Karpas-422 (cell line): Measurements from ENCODE around the gene TMIGD2. TPM values are rescaled to one million over a fixed set of nuclear protein-coding genes. Genes with fewer than 3 reads are reported as not detected.
"Not testable (repeated sequence)": the region's sequence is repeated elsewhere in the genome, so short reads cannot be mapped to it uniquely, and the experiment has no call there.

Experiments used
- DNase-seq: peaks from one replicate; pipeline ENCODE4 v3.0.0-alpha.2; 2015
- H2AFZ ChIP-seq: fragments of 200-600 bp; sonication (generic); 2 replicates; pipeline ENCODE4 v1.6.1; 2014; ENCODE audit warnings: antibody characterized with exemption, low read length, mixed read lengths
- H3K27ac ChIP-seq: fragments of 200-600 bp; sonication (generic); 2 replicates; pipeline ENCODE4 v1.5.1; 2014; ENCODE audit warnings: mild to moderate bottlenecking, low read length, moderate library complexity
- H3K27me3 ChIP-seq: fragments of 200-600 bp; sonication (generic); 2 replicates; pipeline ENCODE4 v1.6.1; 2014; ENCODE audit warnings: low read length, mixed read lengths
- H3K36me3 ChIP-seq: fragments of 200-600 bp; sonication (generic); 2 replicates; pipeline ENCODE4 v1.6.1; 2014; ENCODE audit warnings: low read length, mixed read lengths; ENCODE audit not compliant: insufficient read depth
- H3K4me1 ChIP-seq: fragments of 200-600 bp; sonication (generic); 2 replicates; pipeline ENCODE4 v1.6.1; 2014; ENCODE audit warnings: mild to moderate bottlenecking, low read length, mixed read lengths
- H3K4me2 ChIP-seq: fragments of 200-600 bp; sonication (generic); 2 replicates; pipeline ENCODE4 v1.6.1; 2014; ENCODE audit warnings: low read length, low read depth, mild to moderate bottlenecking; ENCODE audit not compliant: poor library complexity, severe bottlenecking
- H3K4me3 ChIP-seq: fragments of 200-600 bp; sonication (generic); 2 replicates; pipeline ENCODE4 v1.5.1; 2014; ENCODE audit warnings: mild to moderate bottlenecking, antibody characterized with exemption, low read length, mixed read lengths
- H3K79me2 ChIP-seq: fragments of 200-600 bp; sonication (generic); 2 replicates; pipeline ENCODE4 v1.6.1; 2014; ENCODE audit warnings: mild to moderate bottlenecking, low read length, mixed read lengths
- H3K9ac ChIP-seq: fragments of 200-600 bp; sonication (generic); 2 replicates; pipeline ENCODE4 v1.6.0; 2014; ENCODE audit warnings: low read length
- H3K9me2 ChIP-seq: fragments of 200-600 bp; sonication (generic), shearing (Covaris generic); replicated peaks from 2 replicates; pipeline ENCODE4 v1.6.0; 2014; ENCODE audit warnings: mild to moderate bottlenecking, low read length, moderate library complexity; ENCODE audit not compliant: insufficient read depth
- H3K9me3 ChIP-seq: fragments of 300-700, 200-600 bp; sonication (generic); 2 replicates; pipeline ENCODE4 v1.6.1; 2014; ENCODE audit warnings: low read length, mixed read lengths
- H4K20me1 ChIP-seq: fragments of 200-600 bp; sonication (generic); 2 replicates; pipeline ENCODE4 v1.6.1; 2014; ENCODE audit warnings: mild to moderate bottlenecking, antibody characterized with exemption, low read length, low read depth; ENCODE audit not compliant: insufficient read depth
- total RNA-seq: library from RNA; depleted of rRNA; stranded (reverse); fragments of >200 nt; shearing (Covaris generic); gene quantifications from 2 replicates; pipeline ENCODE4 v1.2.3, GENCODE V29; 2014; ENCODE audit warnings: low replicate concordance

Gene TMIGD2
- total RNA-seq, 1 experiment from 2014 or later: not detected

- Histone ChIP-seq H3K79me2 (no peaks in the 10 kb centered on the region), H3K9ac (no peak overlapping the region), H2AFZ (no peak overlapping the region), H3K4me2 (no peak overlapping the region), H3K9me2 (no peaks in the 10 kb centered on the region), H3K9me3 (no peaks in the 10 kb centered on the region), H3K36me3 (no peaks in the 10 kb centered on the region), H3K27ac (no peak overlapping the region), H3K27me3 (no peaks in the 10 kb centered on the region), H4K20me1 (no peaks in the 10 kb centered on the region), H3K4me1 (no peaks in the 10 kb centered on the region), H3K4me3 (no peak overlapping the region)
- no peak for DNase-seq
Measured at GRCh38 chr19:4279267-4279529, 23.0 kb downstream of the TMIGD2 start.

GRCh38 chr19:4278419-4279266, 23.5 kb downstream of the TMIGD2 start, which contains the start of gene SHD:
TSS of gene SHD (plus strand) at chr19:4279266. CDS start at chr19:4280064, 798 bp downstream.
- H3K9me3 ChIP-seq: no peaks in the 10 kb centered on the region
- no peaks in the 10 kb centered on the region for H3K27me3 ChIP-seq
- H3K4me3 ChIP-seq: no peak within 1 kb of the TSS
- H3K79me2 ChIP-seq: no peaks in the 10 kb centered on the region
- no peak within 1 kb of the TSS for H3K27ac ChIP-seq
- H3K9me2 ChIP-seq: no peaks in the 10 kb centered on the region
- peak; percentile 31 for DNase-seq
- H3K4me1 ChIP-seq: no peaks in the 10 kb centered on the region
- H2AFZ ChIP-seq: no peak within 1 kb of the TSS
- no peaks in the 10 kb centered on the region for H3K36me3 ChIP-seq
- no peaks in the 10 kb centered on the region for H4K20me1 ChIP-seq
- no peak within 1 kb of the TSS for H3K4me2 ChIP-seq
- H3K9ac ChIP-seq: no peak within 1 kb of the TSS

- Histone ChIP-seq H3K9me3 (no peaks in the 10 kb centered on the region), H3K4me1 (no peaks in the 10 kb centered on the region), H4K20me1 (no peaks in the 10 kb centered on the region), H2AFZ (no peak overlapping the region), H3K36me3 (no peaks in the 10 kb centered on the region), H3K4me3 (no peak overlapping the region), H3K79me2 (no peaks in the 10 kb centered on the region), H3K27me3 (no peaks in the 10 kb centered on the region), H3K27ac (no peak overlapping the region), H3K9ac (no peak overlapping the region), H3K9me2 (no peaks in the 10 kb centered on the region), H3K4me2 (no peak overlapping the region)
- peak; percentile 32 for DNase-seq
Measured at GRCh38 chr19:4278010-4278409, 24.2 kb downstream of the TMIGD2 start.

- no peak overlapping the region for H3K4me3 ChIP-seq
- H3K36me3 ChIP-seq: no peaks in the 10 kb centered on the region
- H3K4me2 ChIP-seq: no peak overlapping the region
- H4K20me1 ChIP-seq: no peaks in the 10 kb centered on the region
- no peaks in the 10 kb centered on the region for H3K27me3 ChIP-seq
- no peak overlapping the region for H3K27ac ChIP-seq
- H3K9me2 ChIP-seq: no peaks in the 10 kb centered on the region
- peak; percentile 36 for DNase-seq
- H3K79me2 ChIP-seq: no peaks in the 10 kb centered on the region
- H3K9me3 ChIP-seq: no peaks in the 10 kb centered on the region
- no peaks in the 10 kb centered on the region for H3K4me1 ChIP-seq
- no peak overlapping the region for H3K9ac ChIP-seq
- H2AFZ ChIP-seq: no peak overlapping the region
Measured at GRCh38 chr19:4277191-4277696, 24.9 kb downstream of the TMIGD2 start.

- H3K4me2 ChIP-seq, H3K9me3 ChIP-seq, H3K27ac ChIP-seq, H3K36me3 ChIP-seq, H3K4me1 ChIP-seq, DNase-seq, H2AFZ ChIP-seq, H3K27me3 ChIP-seq, H3K79me2 ChIP-seq, H3K4me3 ChIP-seq, H3K9me2 ChIP-seq, H3K9ac ChIP-seq, H4K20me1 ChIP-seq: not testable (repeated sequence)
Measured at GRCh38 chr19:4274321-4274686, 27.9 kb downstream of the TMIGD2 start.

- Histone ChIP-seq H2AFZ (no peak overlapping the region), H3K79me2 (no peaks in the 10 kb centered on the region), H3K27ac (no peak overlapping the region), H3K27me3 (no peaks in the 10 kb centered on the region), H3K9me3 (no peaks in the 10 kb centered on the region), H4K20me1 (no peaks in the 10 kb centered on the region), H3K9me2 (no peaks in the 10 kb centered on the region), H3K4me1 (no peaks in the 10 kb centered on the region), H3K4me2 (no peak overlapping the region), H3K9ac (no peak overlapping the region), H3K36me3 (no peaks in the 10 kb centered on the region), H3K4me3 (no peak overlapping the region)
- peak; percentile 6 for DNase-seq
Measured at GRCh38 chr19:4272894-4273293, 29.3 kb downstream of the TMIGD2 start.

- Histone ChIP-seq H3K79me2 (no peaks in the 10 kb centered on the region), H3K4me1 (no peaks in the 10 kb centered on the region), H3K27ac (no peak overlapping the region), H2AFZ (no peak overlapping the region), H3K27me3 (no peaks in the 10 kb centered on the region), H3K9me3 (no peaks in the 10 kb centered on the region), H3K9ac (no peak overlapping the region), H3K36me3 (no peaks in the 10 kb centered on the region), H4K20me1 (no peaks in the 10 kb centered on the region), H3K9me2 (no peaks in the 10 kb centered on the region), H3K4me3 (no peak overlapping the region), H3K4me2 (no peak overlapping the region)
- DNase-seq: peak; percentile 31
Measured at GRCh38 chr19:4268816-4269430, 33.3 kb downstream of the TMIGD2 start.

- H3K4me3 ChIP-seq: no peak overlapping the region
- H4K20me1 ChIP-seq: no peaks in the 10 kb centered on the region
- H3K79me2 ChIP-seq: no peaks in the 10 kb centered on the region
- no peak for DNase-seq
- no peak overlapping the region for H3K9ac ChIP-seq
- H3K4me1 ChIP-seq: no peaks in the 10 kb centered on the region
- no peaks in the 10 kb centered on the region for H3K27me3 ChIP-seq
- H3K9me2 ChIP-seq: no peaks in the 10 kb centered on the region
- no peaks in the 10 kb centered on the region for H3K36me3 ChIP-seq
- no peaks in the 10 kb centered on the region for H3K9me3 ChIP-seq
- H2AFZ ChIP-seq: no peak overlapping the region
- H3K4me2 ChIP-seq: no peak overlapping the region
- no peak overlapping the region for H3K27ac ChIP-seq
Measured at GRCh38 chr19:4267901-4268815, 34.0 kb downstream of the TMIGD2 start.
